Measurements from ENCODE around the gene MAP3K20.
"Not testable (repeated sequence)": the region's sequence is repeated elsewhere in the genome, so short reads cannot be mapped to it uniquely, and the experiment has no call there.

MAP3K20 gene

GRCh38 chr2:173164396-173164795 lies 88.8 kb downstream of the MAP3K20 start:
- no peak for DNase-seq

- DNase-seq = no peak
These were observed 90.0 kb downstream of the MAP3K20 start for GRCh38 chr2:173165443-173166238.

GRCh38 chr2:173171321-173171720 lies 95.7 kb downstream of the MAP3K20 start:
- DNase-seq = no peak

- no peak for DNase-seq
These were observed 96.4 kb downstream of the MAP3K20 start for GRCh38 chr2:173171924-173172643.

- DNase-seq = not testable (repeated sequence)
These were observed 98.7 kb downstream of the MAP3K20 start for GRCh38 chr2:173174339-173174738.

- no peak for DNase-seq
These were observed 99.6 kb downstream of the MAP3K20 start for GRCh38 chr2:173175222-173175621.

- DNase-seq = no peak
These were observed 106.3 kb downstream of the MAP3K20 start for GRCh38 chr2:173181982-173182381.

GRCh38 chr2:173184031-173185004 lies 108.7 kb downstream of the MAP3K20 start:
- no peak for DNase-seq

GRCh38 chr2:173185437-173185836 lies 109.8 kb downstream of the MAP3K20 start:
- no peak for DNase-seq

- DNase-seq = no peak
These were observed 112.5 kb downstream of the MAP3K20 start for GRCh38 chr2:173187941-173188788.

- DNase-seq = no peak
These were observed 116.0 kb downstream of the MAP3K20 start for GRCh38 chr2:173191601-173192000.

- DNase-seq = no peak
These were observed 116.4 kb downstream of the MAP3K20 start for GRCh38 chr2:173192071-173192470.

GRCh38 chr2:173193925-173194324 lies 118.3 kb downstream of the MAP3K20 start:
- no peak for DNase-seq

- no peak for DNase-seq
These were observed 119.5 kb downstream of the MAP3K20 start for GRCh38 chr2:173195100-173195499.

GRCh38 chr2:173196080-173196479 lies 120.4 kb downstream of the MAP3K20 start:
- no peak for DNase-seq

GRCh38 chr2:173196638-173197037 lies 121.0 kb downstream of the MAP3K20 start:
- DNase-seq = no peak

- DNase-seq = no peak
These were observed 122.7 kb downstream of the MAP3K20 start for GRCh38 chr2:173198327-173198726.

- no peak for DNase-seq
These were observed 123.6 kb downstream of the MAP3K20 start for GRCh38 chr2:173199294-173199693.

- no peak for DNase-seq
These were observed 126.9 kb downstream of the MAP3K20 start for GRCh38 chr2:173202570-173202969.

GRCh38 chr2:173204316-173204715 lies 128.7 kb downstream of the MAP3K20 start:
- DNase-seq = no peak

- no peak for DNase-seq
These were observed 129.7 kb downstream of the MAP3K20 start for GRCh38 chr2:173205375-173205774.

GRCh38 chr2:173207124-173207523 lies 131.5 kb downstream of the MAP3K20 start:
- DNase-seq = peak; percentile 95

Measured in NCI-H2171 treated with DMSO at 0.1 percent for 48 hours (cell line).